BLaER1 (cell line): ENCODE measurements around the gene GABRE.

ENCODE experiments used
- H3K27ac ChIP-seq: shearing (Covaris generic); formaldehyde crosslinking; 2 replicates; pipeline ENCODE4 v1.8.1; 2022
- H3K27me3 ChIP-seq: shearing (Covaris generic); formaldehyde crosslinking; 2 replicates; pipeline ENCODE4 v1.8.1; 2022
- H3K36me3 ChIP-seq: shearing (Covaris generic); formaldehyde crosslinking; 2 replicates; pipeline ENCODE4 v1.8.1; 2022
- H3K4me1 ChIP-seq: shearing (Covaris generic); formaldehyde crosslinking; 2 replicates; pipeline ENCODE4 v1.8.1; 2022
- H3K4me2 ChIP-seq: shearing (Covaris generic); formaldehyde crosslinking; 2 replicates; pipeline ENCODE4 v1.8.1; 2022
- H3K4me3 ChIP-seq: shearing (Covaris generic); formaldehyde crosslinking; 2 replicates; pipeline ENCODE4 v1.8.1; 2022
- H3K9ac ChIP-seq: shearing (Covaris generic); formaldehyde crosslinking; 2 replicates; pipeline ENCODE4 v1.8.1; 2022
- H3K9me3 ChIP-seq: shearing (Covaris generic); formaldehyde crosslinking; 2 replicates; pipeline ENCODE4 v1.8.1; 2022
- H4K20me1 ChIP-seq: shearing (Covaris generic); formaldehyde crosslinking; 2 replicates; pipeline ENCODE4 v1.8.1; 2022
- Cebpa-rat ChIP-seq: shearing (Covaris generic); IDR thresholded peaks from 2 replicates; pipeline ENCODE4 v1.8.1; 2022

Gene GABRE

GRCh38 chrX:151974336-151975227, at the start of gene GABRE:
Gene GABRE, minus strand, starts transcription at chrX:151974676. Its CDS starts 51 bp downstream, at chrX:151974625.
- Histone ChIP-seq H3K4me2 (no peak within 1 kb of the TSS), H3K27ac (no peak within 1 kb of the TSS), H3K27me3 (peaks cover 95% of the 10 kb centered on the region), H3K36me3 (no peaks in the 10 kb centered on the region), H4K20me1 (peaks cover 4% of the 10 kb centered on the region; the same call in 1 of the 2 replicates), H3K9me3 (peaks cover 10% of the 10 kb centered on the region), H3K4me1 (no peaks in the 10 kb centered on the region), H3K9ac (no peak within 1 kb of the TSS), H3K4me3 (no peak within 1 kb of the TSS)
- no peak for TF ChIP-seq Cebpa-rat

- TF ChIP-seq Cebpa-rat = no peak
- Histone ChIP-seq H3K4me2 (no peak overlapping the region), H4K20me1 (no peaks in the 10 kb centered on the region), H3K9me3 (no peaks in the 10 kb centered on the region), H3K4me3 (no peak overlapping the region), H3K27me3 (peaks cover 72% of the 10 kb centered on the region), H3K9ac (no peak overlapping the region), H3K36me3 (no peaks in the 10 kb centered on the region), H3K4me1 (0 out of 2 replicates have a peak, but pooled peaks cover 19% of the 10 kb centered on the region), H3K27ac (no peak overlapping the region)
Observed at GRCh38 chrX:152020888-152021287, 46.4 kb upstream of the GABRE start.

- H3K27me3 ChIP-seq = peaks cover 39% of the 10 kb centered on the region
- no peaks in the 10 kb centered on the region for H4K20me1 ChIP-seq
- no peak overlapping the region for H3K27ac ChIP-seq
- H3K9ac ChIP-seq = no peak overlapping the region
- no peak overlapping the region for H3K4me2 ChIP-seq
- no peak overlapping the region for H3K4me3 ChIP-seq
- no peaks in the 10 kb centered on the region for H3K36me3 ChIP-seq
- H3K9me3 ChIP-seq = no peaks in the 10 kb centered on the region
- H3K4me1 ChIP-seq = no peaks in the 10 kb centered on the region
- TF ChIP-seq Cebpa-rat = no peak
Observed at GRCh38 chrX:151999813-152000212, 25.3 kb upstream of the GABRE start.

- TF ChIP-seq Cebpa-rat = no peak
- H3K4me2 ChIP-seq = no peak overlapping the region
- H3K27ac ChIP-seq = no peak overlapping the region
- H3K4me3 ChIP-seq = no peak overlapping the region
- peaks cover 58% of the 10 kb centered on the region for H3K27me3 ChIP-seq
- no peaks in the 10 kb centered on the region for H3K4me1 ChIP-seq
- no peaks in the 10 kb centered on the region for H3K36me3 ChIP-seq
- no peak overlapping the region for H3K9ac ChIP-seq
- no peaks in the 10 kb centered on the region for H3K9me3 ChIP-seq
- no peaks in the 10 kb centered on the region for H4K20me1 ChIP-seq
Observed at GRCh38 chrX:151997539-151997938, 23.1 kb upstream of the GABRE start.

- Histone ChIP-seq H4K20me1 (no peaks in the 10 kb centered on the region), H3K27ac (no peak overlapping the region), H3K4me2 (no peak overlapping the region), H3K9ac (no peak overlapping the region), H3K4me1 (no peaks in the 10 kb centered on the region), H3K27me3 (peaks cover 64% of the 10 kb centered on the region), H3K9me3 (no peaks in the 10 kb centered on the region), H3K36me3 (no peaks in the 10 kb centered on the region), H3K4me3 (no peak overlapping the region)
- TF ChIP-seq Cebpa-rat = no peak
Observed at GRCh38 chrX:151996347-151996746, 21.9 kb upstream of the GABRE start.

GRCh38 chrX:151994476-151994875, 20.0 kb upstream of the GABRE start:
- Histone ChIP-seq H3K27me3 (peaks cover 64% of the 10 kb centered on the region), H3K9ac (no peak overlapping the region), H3K9me3 (no peaks in the 10 kb centered on the region), H3K4me2 (no peak overlapping the region), H4K20me1 (no peaks in the 10 kb centered on the region), H3K36me3 (no peaks in the 10 kb centered on the region), H3K4me1 (no peaks in the 10 kb centered on the region), H3K4me3 (no peak overlapping the region), H3K27ac (no peak overlapping the region)
- TF ChIP-seq Cebpa-rat = no peak

- no peak overlapping the region for H3K27ac ChIP-seq
- H3K9ac ChIP-seq = no peak overlapping the region
- TF ChIP-seq Cebpa-rat = no peak
- H3K4me3 ChIP-seq = no peak overlapping the region
- no peaks in the 10 kb centered on the region for H3K4me1 ChIP-seq
- no peaks in the 10 kb centered on the region for H3K36me3 ChIP-seq
- H3K27me3 ChIP-seq = peaks cover 86% of the 10 kb centered on the region
- no peaks in the 10 kb centered on the region; the same call in 1 of the 2 replicates for H4K20me1 ChIP-seq
- H3K4me2 ChIP-seq = no peak overlapping the region
- H3K9me3 ChIP-seq = no peaks in the 10 kb centered on the region
Observed at GRCh38 chrX:151988706-151989299, 14.3 kb upstream of the GABRE start.

GRCh38 chrX:151987108-151987507, 12.6 kb upstream of the GABRE start:
- Histone ChIP-seq H3K9ac (no peak overlapping the region), H3K9me3 (no peaks in the 10 kb centered on the region), H4K20me1 (no peaks in the 10 kb centered on the region; the same call in 1 of the 2 replicates), H3K4me3 (no peak overlapping the region), H3K36me3 (no peaks in the 10 kb centered on the region), H3K4me1 (no peaks in the 10 kb centered on the region), H3K27ac (no peak overlapping the region), H3K27me3 (peaks cover 86% of the 10 kb centered on the region), H3K4me2 (no peak overlapping the region)
- no peak for TF ChIP-seq Cebpa-rat

GRCh38 chrX:151985955-151986354, 11.5 kb upstream of the GABRE start:
- Histone ChIP-seq H3K4me1 (no peaks in the 10 kb centered on the region), H4K20me1 (no peaks in the 10 kb centered on the region; the same call in 1 of the 2 replicates), H3K27ac (no peak overlapping the region), H3K4me2 (no peak overlapping the region), H3K9me3 (no peaks in the 10 kb centered on the region), H3K4me3 (no peak overlapping the region), H3K27me3 (peaks cover 95% of the 10 kb centered on the region), H3K36me3 (no peaks in the 10 kb centered on the region), H3K9ac (no peak overlapping the region)
- no peak for TF ChIP-seq Cebpa-rat

GRCh38 chrX:151985531-151985930, 11.1 kb upstream of the GABRE start:
- Histone ChIP-seq H3K27me3 (peaks cover 100% of the 10 kb centered on the region), H3K9me3 (no peaks in the 10 kb centered on the region), H3K27ac (no peak overlapping the region), H3K4me3 (no peak overlapping the region), H4K20me1 (no peaks in the 10 kb centered on the region; the same call in 1 of the 2 replicates), H3K4me1 (no peaks in the 10 kb centered on the region), H3K9ac (no peak overlapping the region), H3K36me3 (no peaks in the 10 kb centered on the region), H3K4me2 (no peak overlapping the region)
- no peak for TF ChIP-seq Cebpa-rat
